ENCODE measurements around the gene MRNIP. TPM values are rescaled to one million over a fixed set of nuclear protein-coding genes. Genes with fewer than 3 reads are reported as not detected.

Gene MRNIP
- polyA plus RNA-seq: 39.4 TPM
- long read RNA-seq, donor 1, partial matches to known transcripts: 0 of 1 reads
- long read RNA-seq, donor 1, other reads (novel, unspliced or antisense): 0 of 1 reads
- long read RNA-seq, donor 2, partial matches to known transcripts: 0 of 3 reads
- long read RNA-seq, donor 2, other reads (novel, unspliced or antisense): 0 of 3 reads
- long read RNA-seq, donor 3, full-length matches to known transcripts: 4 of 1,469 reads
- long read RNA-seq, donor 3, partial matches to known transcripts: 1,465 of 1,469 reads
- long read RNA-seq, donor 3, other reads (novel, unspliced or antisense): 0 of 1,469 reads
- long read RNA-seq, donor 4: 0 reads
- long read RNA-seq, donor 5, partial matches to known transcripts: 0 of 4 reads
- long read RNA-seq, donor 5, other reads (novel, unspliced or antisense): 0 of 4 reads
- long read RNA-seq, donor 6, partial matches to known transcripts: 646 of 711 reads
- long read RNA-seq, donor 6, other reads (novel, unspliced or antisense): 60 of 711 reads
- long read RNA-seq, donor 7, partial matches to known transcripts: 32 of 58 reads
- long read RNA-seq, donor 7, other reads (novel, unspliced or antisense): 22 of 58 reads
- long read RNA-seq, donor 8, partial matches to known transcripts: 73 of 148 reads
- long read RNA-seq, donor 8, other reads (novel, unspliced or antisense): 65 of 148 reads
- long read RNA-seq, donor 9, full-length matches to known transcripts: 5 of 5 reads
- long read RNA-seq, donor 9, partial matches to known transcripts: 0 of 5 reads
- long read RNA-seq, donor 9, other reads (novel, unspliced or antisense): 0 of 5 reads
- long read RNA-seq, donor 10, partial matches to known transcripts: 0 of 6 reads
- long read RNA-seq, donor 10, other reads (novel, unspliced or antisense): 0 of 6 reads
- long read RNA-seq, donor 11, full-length matches to known transcripts: 5 of 5 reads
- long read RNA-seq, donor 11, partial matches to known transcripts: 0 of 5 reads
- long read RNA-seq, donor 11, other reads (novel, unspliced or antisense): 0 of 5 reads

- peak; percentile 96 to 97 for DNase-seq
- H3K36me3 ChIP-seq (ENCODE audit: control insufficient read depth, insufficient read depth, low read length): peaks cover 18% of the 10 kb centered on the region
- WGBS (ENCODE audit: insufficient coverage, low lambda C conversion rate): no CpG with 5 or more reads among the region's 90 CpGs
Measured at GRCh38 chr5:179858586-179859427, at the start of gene MRNIP. MRNIP (minus strand) TSS chr5:179858817; CDS start chr5:179858796, 21 bp downstream.

GRCh38 chr5:179907556-179908324, 49.1 kb upstream of the MRNIP start, which contains the start of gene TBC1D9B:
TBC1D9B (minus strand) TSS chr5:179907897; CDS start chr5:179907821, 76 bp downstream.
- peak; percentile 45 to 79 for DNase-seq
- no peaks in the 10 kb centered on the region for H3K9me3 ChIP-seq (ENCODE audit: control insufficient read depth, low read depth, low read length)
- H3K27ac ChIP-seq (ENCODE audit: low read length): no peak within 1 kb of the TSS
- H3K36me3 ChIP-seq (ENCODE audit: control insufficient read depth, insufficient read depth, low read length): peaks cover 24% of the 10 kb centered on the region
- no CpG with 5 or more reads among the region's 105 CpGs for WGBS (ENCODE audit: insufficient coverage, low lambda C conversion rate)
- peak within 1 kb of the TSS; percentile 71 for H3K4me3 ChIP-seq (ENCODE audit: low read length)
- peaks cover 8% of the 10 kb centered on the region for H3K4me1 ChIP-seq (ENCODE audit: control insufficient read depth, insufficient read depth, low read length)
- H3K27me3 ChIP-seq (ENCODE audit: control insufficient read depth, insufficient read depth, low read length): no peaks in the 10 kb centered on the region

More at GRCh38 chr5:179858586-179859427, at the start of gene MRNIP:
- H3K4me1 ChIP-seq (ENCODE audit: control insufficient read depth, insufficient read depth, low read length): peaks cover 2% of the 10 kb centered on the region
- H3K9me3 ChIP-seq (ENCODE audit: control insufficient read depth, low read depth, low read length): peaks cover 10% of the 10 kb centered on the region
- peak within 1 kb of the TSS; percentile 97 for H3K27ac ChIP-seq (ENCODE audit: low read length)
- H3K27me3 ChIP-seq (ENCODE audit: control insufficient read depth, insufficient read depth, low read length): no peaks in the 10 kb centered on the region
- H3K4me3 ChIP-seq (ENCODE audit: low read length): peak within 1 kb of the TSS; percentile 99

GRCh38 chr5:179906795-179907555, 48.4 kb upstream of the MRNIP start:
- Histone ChIP-seq H3K27ac (ENCODE audit: low read length) (no peak overlapping the region), H3K9me3 (ENCODE audit: control insufficient read depth, low read depth, low read length) (no peaks in the 10 kb centered on the region), H3K4me1 (ENCODE audit: control insufficient read depth, insufficient read depth, low read length) (peaks cover 8% of the 10 kb centered on the region), H3K4me3 (ENCODE audit: low read length) (peak overlapping the region; percentile 71), H3K36me3 (ENCODE audit: control insufficient read depth, insufficient read depth, low read length) (peaks cover 31% of the 10 kb centered on the region), H3K27me3 (ENCODE audit: control insufficient read depth, insufficient read depth, low read length) (no peaks in the 10 kb centered on the region)
- no CpG with 5 or more reads among the region's 50 CpGs for WGBS (ENCODE audit: insufficient coverage, low lambda C conversion rate)
- peak; percentile 19 to 60 for DNase-seq

- peak overlapping the region; percentile 71 for H3K4me3 ChIP-seq (ENCODE audit: low read length)
- WGBS (ENCODE audit: insufficient coverage, low lambda C conversion rate): 80% methylated on average over 2 of the region's 24 CpGs
- H3K4me1 ChIP-seq (ENCODE audit: control insufficient read depth, insufficient read depth, low read length): peaks cover 8% of the 10 kb centered on the region
- no peaks in the 10 kb centered on the region for H3K27me3 ChIP-seq (ENCODE audit: control insufficient read depth, insufficient read depth, low read length)
- H3K27ac ChIP-seq (ENCODE audit: low read length): no peak overlapping the region
- peaks cover 33% of the 10 kb centered on the region for H3K36me3 ChIP-seq (ENCODE audit: control insufficient read depth, insufficient read depth, low read length)
- no peaks in the 10 kb centered on the region for H3K9me3 ChIP-seq (ENCODE audit: control insufficient read depth, low read depth, low read length)
- no peak for DNase-seq
Measured at GRCh38 chr5:179906294-179906794, 47.7 kb upstream of the MRNIP start.

- Histone ChIP-seq H3K4me3 (ENCODE audit: low read length) (no peak overlapping the region), H3K27ac (ENCODE audit: low read length) (no peak overlapping the region), H3K9me3 (ENCODE audit: control insufficient read depth, low read depth, low read length) (no peaks in the 10 kb centered on the region), H3K27me3 (ENCODE audit: control insufficient read depth, insufficient read depth, low read length) (no peaks in the 10 kb centered on the region), H3K4me1 (ENCODE audit: control insufficient read depth, insufficient read depth, low read length) (peaks cover 8% of the 10 kb centered on the region), H3K36me3 (ENCODE audit: control insufficient read depth, insufficient read depth, low read length) (peaks cover 41% of the 10 kb centered on the region)
- 97% methylated on average over 6 of the region's 8 CpGs for WGBS (ENCODE audit: insufficient coverage, low lambda C conversion rate)
- DNase-seq: no peak
Measured at GRCh38 chr5:179905161-179905560, 46.5 kb upstream of the MRNIP start.

- Histone ChIP-seq H3K36me3 (ENCODE audit: control insufficient read depth, insufficient read depth, low read length) (peaks cover 47% of the 10 kb centered on the region), H3K4me3 (ENCODE audit: low read length) (no peak overlapping the region), H3K27me3 (ENCODE audit: control insufficient read depth, insufficient read depth, low read length) (no peaks in the 10 kb centered on the region), H3K27ac (ENCODE audit: low read length) (no peak overlapping the region), H3K4me1 (ENCODE audit: control insufficient read depth, insufficient read depth, low read length) (peaks cover 8% of the 10 kb centered on the region), H3K9me3 (ENCODE audit: control insufficient read depth, low read depth, low read length) (no peaks in the 10 kb centered on the region)
- no peak for DNase-seq
- 100% methylated on average over 1 of the region's 25 CpGs for WGBS (ENCODE audit: insufficient coverage, low lambda C conversion rate)
Measured at GRCh38 chr5:179904463-179905160, 46.0 kb upstream of the MRNIP start.

GRCh38 chr5:179902763-179903158, 44.1 kb upstream of the MRNIP start:
- Histone ChIP-seq H3K4me1 (ENCODE audit: control insufficient read depth, insufficient read depth, low read length) (peaks cover 8% of the 10 kb centered on the region), H3K36me3 (ENCODE audit: control insufficient read depth, insufficient read depth, low read length) (peaks cover 61% of the 10 kb centered on the region), H3K9me3 (ENCODE audit: control insufficient read depth, low read depth, low read length) (no peaks in the 10 kb centered on the region), H3K27ac (ENCODE audit: low read length) (no peak overlapping the region), H3K27me3 (ENCODE audit: control insufficient read depth, insufficient read depth, low read length) (no peaks in the 10 kb centered on the region), H3K4me3 (ENCODE audit: low read length) (no peak overlapping the region)
- no CpG with 5 or more reads among the region's 7 CpGs for WGBS (ENCODE audit: insufficient coverage, low lambda C conversion rate)
- no peak for DNase-seq

- Histone ChIP-seq H3K9me3 (ENCODE audit: control insufficient read depth, low read depth, low read length) (no peaks in the 10 kb centered on the region), H3K4me1 (ENCODE audit: control insufficient read depth, insufficient read depth, low read length) (peaks cover 8% of the 10 kb centered on the region), H3K4me3 (ENCODE audit: low read length) (no peak overlapping the region), H3K36me3 (ENCODE audit: control insufficient read depth, insufficient read depth, low read length) (peaks cover 67% of the 10 kb centered on the region), H3K27ac (ENCODE audit: low read length) (no peak overlapping the region), H3K27me3 (ENCODE audit: control insufficient read depth, insufficient read depth, low read length) (no peaks in the 10 kb centered on the region)
- DNase-seq: no peak
- WGBS (ENCODE audit: insufficient coverage, low lambda C conversion rate): no CpG with 5 or more reads among the region's 15 CpGs
Measured at GRCh38 chr5:179901915-179902762, 43.5 kb upstream of the MRNIP start.
